CD4-positive, alpha-beta T cell treated with Interferon gamma for 1 hour (primary cell): ENCODE data around the gene TGM2.
A peak's percentile ranks its signal among the peaks of the same experiment; 100 is the strongest.
"Not testable (repeated sequence)": the region's sequence is repeated elsewhere in the genome, so short reads cannot be mapped to it uniquely, and the experiment has no call there.

Source experiments
- DNase-seq: peaks from one replicate; pipeline ENCODE4 v3.0.0-alpha.2; 2020

Gene TGM2

DNA sequence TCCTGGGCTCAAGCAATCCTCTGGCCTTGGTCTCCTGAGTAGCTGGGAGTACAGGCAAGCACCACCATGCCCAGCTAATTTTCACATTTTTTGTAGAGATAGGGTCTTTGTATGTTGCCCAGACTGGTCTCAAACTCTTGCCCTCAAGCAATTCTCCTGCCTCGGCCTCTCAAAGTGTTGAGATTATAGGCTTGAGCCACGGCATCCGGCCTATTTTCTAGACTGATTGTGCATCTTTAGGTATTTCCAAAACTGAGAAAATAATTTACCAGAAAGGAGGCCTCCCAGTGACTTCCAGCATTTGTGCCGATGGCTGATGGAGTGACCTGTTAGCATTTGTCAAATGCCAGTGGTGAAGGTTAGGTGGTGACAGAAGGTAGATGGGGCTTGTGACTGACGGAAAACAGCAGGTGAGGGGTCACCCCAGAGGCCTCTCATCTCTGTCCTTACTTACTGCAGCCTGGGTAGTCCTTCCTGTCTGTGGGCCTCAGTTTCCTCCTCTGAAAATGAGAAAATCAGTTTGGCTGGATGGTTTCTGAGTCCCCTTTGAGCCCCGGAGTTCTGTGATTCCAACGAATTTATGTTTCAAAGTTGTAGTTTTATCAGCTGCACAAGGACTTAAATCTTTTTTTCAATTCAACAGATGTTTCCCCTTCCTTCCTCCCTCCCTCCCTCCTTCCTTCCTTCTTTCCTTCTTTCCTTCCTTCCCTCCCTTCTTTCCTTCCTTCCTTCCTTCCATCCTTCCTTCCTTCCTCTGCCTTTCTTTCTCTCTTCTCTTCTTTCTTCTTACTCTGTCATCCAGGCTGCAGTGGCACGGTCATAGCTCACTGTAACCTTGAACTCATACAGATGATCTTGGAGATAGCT is 53.5 kb downstream of the TGM2 start:
- DNase-seq, result no peak

GRCh38 chr20:38110525-38111178 is 54.4 kb downstream of the TGM2 start:
- no peak for DNase-seq

GRCh38 chr20:38109591-38110524 is 55.2 kb downstream of the TGM2 start:
- DNase-seq, result no peak

DNA sequence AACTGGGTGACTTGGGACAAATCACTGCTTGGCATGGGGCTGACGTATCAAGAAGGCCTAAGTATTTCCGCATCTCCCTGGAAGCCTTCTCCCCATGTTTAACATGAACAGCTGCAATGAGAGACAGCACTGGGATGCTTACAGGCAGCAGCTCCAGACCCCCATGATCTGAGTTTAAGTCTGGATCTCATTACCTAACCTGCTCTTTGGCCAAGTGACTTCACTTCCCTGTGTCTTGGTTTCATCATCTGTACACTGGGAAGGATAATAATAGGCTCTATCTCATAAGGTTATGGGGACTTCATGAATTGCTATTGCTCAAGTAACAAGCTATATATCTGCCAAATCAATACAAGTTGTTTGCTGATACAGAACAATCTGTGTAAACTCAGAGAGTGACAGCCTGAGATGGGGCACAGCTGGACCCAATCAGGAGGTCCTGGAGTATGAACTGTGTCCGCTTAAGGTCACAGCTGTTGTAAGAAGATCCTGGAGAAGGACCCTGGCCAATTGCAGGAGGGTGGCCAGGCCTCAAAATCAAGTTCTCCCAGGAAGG is 56.0 kb downstream of the TGM2 start:
- DNase-seq, result no peak

DNA sequence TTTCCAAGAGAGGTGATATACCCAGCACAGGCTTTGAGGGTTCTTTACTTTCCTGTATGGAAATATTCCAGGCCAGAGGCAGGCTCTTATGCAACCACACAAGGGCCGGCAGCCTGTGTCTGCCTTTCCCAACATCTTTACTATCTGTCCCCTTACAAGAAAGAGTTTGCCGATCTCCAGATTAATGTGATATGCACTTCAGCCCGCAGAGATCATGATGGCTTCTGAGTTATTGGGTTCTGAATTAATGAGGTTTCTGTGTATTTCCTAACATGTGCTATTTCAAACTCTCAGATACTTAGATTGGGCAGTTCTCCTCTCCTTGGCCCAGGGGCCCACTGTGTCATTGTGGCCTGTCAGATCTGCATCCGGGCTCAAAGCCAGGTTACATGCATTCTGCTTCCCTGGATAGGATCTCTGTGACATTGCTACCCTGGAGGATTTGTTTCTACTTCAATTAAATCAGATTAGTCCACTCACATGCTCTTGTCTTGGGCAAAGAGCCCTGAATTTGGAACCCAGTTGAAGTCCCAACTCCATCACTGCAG is 56.6 kb downstream of the TGM2 start:
- DNase-seq, result no peak

GRCh38 chr20:38107916-38108315 is 57.2 kb downstream of the TGM2 start:
- DNase-seq, result not testable (repeated sequence)

GRCh38 chr20:38107386-38107785 is 57.7 kb downstream of the TGM2 start:
- not testable (repeated sequence) for DNase-seq

DNA sequence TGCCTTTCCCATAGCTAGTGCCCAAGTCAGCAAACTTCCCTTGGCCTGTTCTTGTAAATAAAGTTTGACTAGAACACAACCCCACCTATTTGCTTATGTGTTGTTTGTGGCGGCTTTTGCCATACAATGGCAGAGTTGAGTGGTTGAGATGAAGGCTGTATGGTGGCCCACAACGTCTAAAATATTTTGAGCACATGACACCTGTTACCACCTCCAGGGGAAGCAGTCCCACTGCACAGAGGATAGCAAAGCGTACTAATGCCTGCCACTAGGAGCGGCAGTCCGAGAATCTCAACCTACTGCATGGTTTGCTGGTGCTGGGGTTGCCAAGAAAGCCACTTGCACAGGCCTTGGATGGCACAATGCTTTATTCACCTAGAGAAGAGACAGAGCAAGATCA is 58.6 kb downstream of the TGM2 start:
- no peak for DNase-seq

GRCh38 chr20:38104285-38104684 is 60.8 kb downstream of the TGM2 start:
- DNase-seq, result no peak

DNA sequence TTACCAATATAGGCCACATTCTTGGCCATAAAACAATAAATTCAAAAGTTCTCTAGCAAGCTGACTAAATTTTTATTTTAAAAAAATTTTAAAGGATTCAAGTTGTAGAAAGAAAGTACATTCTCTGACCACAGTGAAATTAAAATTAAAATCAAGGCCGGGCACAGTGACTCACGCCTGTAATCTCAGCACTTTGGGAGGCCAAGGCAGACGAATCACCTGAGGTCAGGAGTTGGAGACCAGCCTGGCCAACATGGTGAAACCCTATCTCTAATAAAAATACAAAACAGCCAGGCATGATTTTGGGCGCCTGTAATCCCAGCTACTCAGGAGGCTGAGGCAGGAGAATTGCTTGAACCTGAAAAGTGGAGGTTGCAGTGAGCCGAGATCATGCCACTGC is 62.9 kb downstream of the TGM2 start:
- not testable (repeated sequence) for DNase-seq

- DNase-seq, result no peak
These were observed 66.1 kb downstream of the TGM2 start for GRCh38 chr20:38098952-38099351.

DNA sequence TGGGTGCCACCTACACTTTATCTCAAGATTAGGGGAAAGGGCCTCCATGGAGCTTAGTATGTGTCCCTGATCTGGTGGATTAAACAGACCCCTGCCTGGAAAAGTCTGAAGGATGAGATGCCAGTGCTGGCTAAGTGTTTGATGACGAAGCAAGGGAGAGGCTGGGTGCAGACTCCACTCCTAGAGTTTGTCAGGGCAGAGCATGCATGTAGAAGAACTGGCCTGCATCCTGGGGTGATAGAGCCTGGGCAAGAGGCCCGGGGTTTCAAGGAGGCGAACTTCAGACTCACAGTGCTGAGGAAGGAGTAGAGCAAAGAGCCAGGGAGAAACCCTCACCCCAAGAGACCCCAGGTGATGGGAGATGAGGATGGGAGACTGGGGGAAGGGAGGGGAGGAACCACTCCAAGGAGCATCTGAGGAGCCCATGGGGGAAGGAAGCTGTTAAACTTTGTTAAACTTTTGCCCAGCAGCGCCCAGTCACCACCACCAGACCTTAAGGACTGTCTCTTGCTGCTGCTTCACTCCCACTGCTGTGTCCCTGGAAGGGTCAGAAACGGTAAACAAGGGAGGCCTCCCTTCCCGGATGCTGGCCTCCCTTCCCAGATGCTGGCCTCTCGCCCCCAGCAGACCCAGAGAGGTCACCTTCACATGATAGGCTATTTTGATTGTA is 69.9 kb downstream of the TGM2 start:
- DNase-seq, result no peak

- peak; percentile 66 for DNase-seq
These were observed 70.6 kb downstream of the TGM2 start for GRCh38 chr20:38094373-38094891.

DNA sequence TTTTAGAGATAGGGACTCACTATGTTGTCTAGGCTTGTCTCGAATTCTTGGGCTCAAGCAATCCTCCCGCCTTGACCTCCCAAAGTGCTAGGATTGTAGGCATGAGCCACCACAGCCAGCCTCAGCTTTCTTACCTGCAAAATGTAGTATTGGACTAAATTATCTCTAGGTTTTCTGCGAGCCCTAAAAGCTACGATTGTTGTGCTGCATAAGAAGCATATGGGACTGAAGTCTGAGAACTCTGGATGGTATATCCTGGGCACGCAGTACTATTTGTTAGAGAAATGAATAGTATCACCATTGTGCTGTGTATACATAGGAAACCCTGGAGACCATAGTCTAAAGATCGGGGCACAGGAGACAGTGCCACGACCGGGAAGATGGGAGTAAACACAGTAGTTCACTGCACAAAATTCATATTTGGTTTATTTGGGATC is 71.4 kb downstream of the TGM2 start:
- no peak for DNase-seq

- no peak for DNase-seq
These were observed 72.2 kb downstream of the TGM2 start for GRCh38 chr20:38092915-38093314.

- DNase-seq, result no peak
These were observed 72.7 kb downstream of the TGM2 start for GRCh38 chr20:38092260-38092857.

GRCh38 chr20:38091441-38092216 is 73.4 kb downstream of the TGM2 start:
- no peak for DNase-seq

GRCh38 chr20:38090061-38090460 is 75.0 kb downstream of the TGM2 start:
- no peak for DNase-seq

- DNase-seq, result no peak
These were observed 75.6 kb downstream of the TGM2 start for GRCh38 chr20:38089500-38089899.

DNA sequence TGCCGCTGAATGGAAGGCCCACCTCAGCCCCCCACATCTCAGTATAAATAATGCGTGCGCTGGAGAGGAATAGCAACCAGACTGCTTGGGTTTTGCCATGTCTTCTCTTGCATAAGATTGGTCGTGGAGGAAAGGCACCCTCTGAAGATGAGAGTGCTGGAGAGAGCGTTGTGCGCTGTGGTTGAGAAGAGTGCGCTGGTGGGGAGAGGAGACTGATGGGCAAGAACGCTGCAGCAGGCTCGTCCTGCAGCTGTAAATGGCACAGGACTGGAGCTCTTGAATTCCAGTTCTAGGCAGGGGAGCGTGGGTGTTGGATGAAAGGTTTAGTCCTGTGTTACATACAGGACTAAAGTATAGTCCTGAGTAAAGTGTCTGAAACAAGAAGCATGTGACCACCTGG is 80.0 kb downstream of the TGM2 start:
- no peak for DNase-seq
